ENCODE measurements around the gene CCDC85A. TPM values are rescaled to one million over a fixed set of nuclear protein-coding genes. Genes with fewer than 3 reads are reported as not detected.

Gene CCDC85A
- total RNA-seq, 1 experiment from 2014 or later, result 1.1 TPM

- CTCF ChIA-PET, result no interaction called here
- intact Hi-C loops (cut with micrococcal nuclease), result no loop called here
- no peaks in the 10 kb centered on the region for H3K9me3 ChIP-seq (ENCODE audit: low read length)
Measured at GRCh38 chr2:56262241-56262640, 78.5 kb downstream of the CCDC85A start.

GRCh38 chr2:56263876-56264275 is 80.1 kb downstream of the CCDC85A start:
- Histone ChIP-seq H3K9ac (ENCODE audit: low read length) (no peak overlapping the region), H2AFZ (ENCODE audit: low read length) (no peak overlapping the region), H3K36me3 (ENCODE audit: low read depth, low read length) (no peaks in the 10 kb centered on the region), H3K27me3 (ENCODE audit: low read length) (peaks cover 37% of the 10 kb centered on the region; the same call in 1 of the 2 replicates), H3K4me3 (ENCODE audit: low read length) (no peak overlapping the region), H3K4me1 (ENCODE audit: insufficient read depth, low read length) (no peaks in the 10 kb centered on the region), H3K79me2 (ENCODE audit: low read length) (no peaks in the 10 kb centered on the region), H3K9me3 (ENCODE audit: low read length) (no peaks in the 10 kb centered on the region), H3F3A (ENCODE audit: low read length, unreplicated experiment) (no peaks in the 10 kb centered on the region), H3K4me2 (ENCODE audit: low read length) (no peak overlapping the region), H3K27ac (ENCODE audit: low read length) (no peak overlapping the region), H4K20me1 (ENCODE audit: low read length) (no peaks in the 10 kb centered on the region), H3K9me2 (replicated peaks; ENCODE audit: low read length) (no peaks in the 10 kb centered on the region)
- ChIA-PET POLR2A (ENCODE audit: unreplicated experiment) (no interaction called here), CTCF (no interaction called here)
- no TSS peak for BruUV-seq (replicated peaks)
- ATAC-seq (no peak), DNase-seq (no peak)
- TF ChIP-seq CTCF (conservative IDR thresholded peaks at IDR 0.05; ENCODE audit: low read depth, low read length), result no peak
- no peak for TF ChIP-seq EZH2phosphoT487 (IDR thresholded peaks at IDR 0.05; ENCODE audit: borderline replicate concordance, low read length)
- no peak for TF ChIP-seq EZH2 (IDR thresholded peaks at IDR 0.05; ENCODE audit: low read length, unreplicated experiment)
- intact Hi-C loops (cut with micrococcal nuclease), result no loop called here

More at GRCh38 chr2:56262241-56262640, 78.5 kb downstream of the CCDC85A start:
- POLR2A ChIA-PET (ENCODE audit: unreplicated experiment), result no interaction called here
- H3K9ac ChIP-seq (ENCODE audit: low read length), result no peak overlapping the region
- no peak overlapping the region for H3K4me2 ChIP-seq (ENCODE audit: low read length)
- H3K27me3 ChIP-seq (ENCODE audit: low read length), result peaks cover 31% of the 10 kb centered on the region; the same call in 1 of the 2 replicates
- ATAC-seq (no peak), DNase-seq (no peak)
- no peaks in the 10 kb centered on the region for H3K79me2 ChIP-seq (ENCODE audit: low read length)
- no TSS peak for BruUV-seq (replicated peaks)
- no peaks in the 10 kb centered on the region for H3K36me3 ChIP-seq (ENCODE audit: low read depth, low read length)
- H2AFZ ChIP-seq (ENCODE audit: low read length), result no peak overlapping the region
- H4K20me1 ChIP-seq (ENCODE audit: low read length), result no peaks in the 10 kb centered on the region
- H3K4me1 ChIP-seq (ENCODE audit: insufficient read depth, low read length), result no peaks in the 10 kb centered on the region
- H3K9me2 ChIP-seq (replicated peaks; ENCODE audit: low read length), result no peaks in the 10 kb centered on the region
- H3K27ac ChIP-seq (ENCODE audit: low read length), result no peak overlapping the region
- no peaks in the 10 kb centered on the region for H3F3A ChIP-seq (ENCODE audit: low read length, unreplicated experiment)
- H3K4me3 ChIP-seq (ENCODE audit: low read length), result no peak overlapping the region
- TF ChIP-seq EZH2phosphoT487 (IDR thresholded peaks at IDR 0.05; ENCODE audit: borderline replicate concordance, low read length) (no peak), CTCF (conservative IDR thresholded peaks at IDR 0.05; ENCODE audit: low read depth, low read length) (no peak), EZH2 (IDR thresholded peaks at IDR 0.05; ENCODE audit: low read length, unreplicated experiment) (no peak)

- ChIA-PET CTCF (no interaction called here), POLR2A (ENCODE audit: unreplicated experiment) (no interaction called here)
- Histone ChIP-seq H3K27ac (ENCODE audit: low read length) (no peak overlapping the region), H3F3A (ENCODE audit: low read length, unreplicated experiment) (no peaks in the 10 kb centered on the region), H3K4me2 (ENCODE audit: low read length) (no peak overlapping the region), H3K9ac (ENCODE audit: low read length) (no peak overlapping the region), H3K9me3 (ENCODE audit: low read length) (no peaks in the 10 kb centered on the region), H3K9me2 (replicated peaks; ENCODE audit: low read length) (no peaks in the 10 kb centered on the region), H3K4me3 (ENCODE audit: low read length) (no peak overlapping the region), H3K36me3 (ENCODE audit: low read depth, low read length) (no peaks in the 10 kb centered on the region), H4K20me1 (ENCODE audit: low read length) (no peaks in the 10 kb centered on the region), H3K79me2 (ENCODE audit: low read length) (no peaks in the 10 kb centered on the region), H3K4me1 (ENCODE audit: insufficient read depth, low read length) (no peaks in the 10 kb centered on the region), H3K27me3 (ENCODE audit: low read length) (peaks cover 46% of the 10 kb centered on the region), H2AFZ (ENCODE audit: low read length) (no peak overlapping the region)
- intact Hi-C loops (cut with micrococcal nuclease), result no loop called here
- DNase-seq (no peak), ATAC-seq (no peak)
- TF ChIP-seq EZH2phosphoT487 (IDR thresholded peaks at IDR 0.05; ENCODE audit: borderline replicate concordance, low read length) (no peak), CTCF (conservative IDR thresholded peaks at IDR 0.05; ENCODE audit: low read depth, low read length) (no peak), EZH2 (IDR thresholded peaks at IDR 0.05; ENCODE audit: low read length, unreplicated experiment) (no peak)
- no TSS peak for BruUV-seq (replicated peaks)
Measured at GRCh38 chr2:56266761-56267414, 83.1 kb downstream of the CCDC85A start.
